HepG2 (cell line): ENCODE results near the gene TOGARAM1. TPM values are rescaled to one million over a fixed set of nuclear protein-coding genes. Genes with fewer than 3 reads are reported as not detected.

Experiments used
- ATAC-seq: fragments of 200-7000 bp; cut with Tn5 transposase; 3 replicates; pipeline ENCODE4 v1.9.1; 2020; ENCODE audit warnings: mild to moderate bottlenecking, moderate library complexity
- BruUV-seq: library from RNA; stranded (reverse); fragments of 400-500 nt; replicated peaks from 2 replicates; lab custom pipeline; 2021; lab: Mats Ljungman, UMichigan
- CTCF ChIA-PET: fragments of 300-600 bp; formaldehyde crosslinking; extraction: SDS; loops from one replicate; lab custom pipeline; 2021; ENCODE audit warnings: low total read pairs, inconsistent platforms, low intra/inter-chr PET ratio; lab: Yijun Ruan, JAX
- POLR2A ChIA-PET: fragments of 350-600 bp; sonication (Branson Sonifier 250); formaldehyde crosslinking; loops from one replicate; lab custom pipeline; 2020; ENCODE audit warnings: antibody characterized with exemption, inconsistent platforms; lab: Yijun Ruan, JAX
- DNase-seq: peaks from one replicate; pipeline ENCODE4 v3.0.0-alpha.2; 2015; ENCODE audit warnings: low spot score
- FAIRE-seq: peaks from 3 replicates; lab custom pipeline; 2011; peaks lifted over from hg19 to GRCh38; lab: Jason Lieb, UNC
- H2AFZ ChIP-seq: one replicate; pipeline ENCODE4 v1.6.1; 2011; ENCODE audit warnings: low read length, inconsistent platforms
- H3K27ac ChIP-seq: fragments of 300-600 bp; 3 replicates; pipeline ENCODE4 v1.8.0; 2011; ENCODE audit warnings: mixed run types, mild to moderate bottlenecking, mixed read lengths, low read length, inconsistent platforms; ENCODE audit not compliant: insufficient read depth; ENCODE audit errors: extremely low read length
- H3K27me3 ChIP-seq, 2 experiments: fragments of 200-600 bp in 1 of 2; 2 replicates in 1 of 2; 3 replicates in 1 of 2; pipeline versions ENCODE4 v1.6.0 to v1.8.0; 2011; ENCODE audit warnings: low read length in 2 of 2, mild to moderate bottlenecking in 2 of 2, moderate library complexity in 2 of 2, inconsistent platforms in 1 of 2; ENCODE audit not compliant: insufficient read depth in 2 of 2, control insufficient read depth in 1 of 2
- H3K36me3 ChIP-seq, 2 experiments: fragments of 200-600 bp in 1 of 2; replicated peaks in 1 of 2; 2 replicates in 1 of 2; 3 replicates in 1 of 2; pipeline versions ENCODE4 v1.5.1 to v1.8.0; 2011; ENCODE audit warnings: low read length in 2 of 2, inconsistent platforms in 1 of 2; ENCODE audit not compliant: insufficient read depth in 2 of 2, control insufficient read depth in 1 of 2
- H3K4me1 ChIP-seq: 2 replicates; pipeline ENCODE4 v1.5.1; 2012; ENCODE audit warnings: low read length, inconsistent platforms; ENCODE audit not compliant: insufficient read depth
- H3K4me2 ChIP-seq: 2 replicates; pipeline ENCODE4 v1.6.0; 2011; ENCODE audit warnings: low read depth, low read length, inconsistent platforms
- H3K4me3 ChIP-seq, 3 experiments: fragments of 200-600 bp in 1 of 3; sonication (generic), shearing (Covaris generic) in 1 of 3; replicated peaks in 1 of 3; 2 replicates each; pipeline ENCODE4 v1.5.1; 2011 to 2016; ENCODE audit warnings: low read length in 3 of 3, inconsistent platforms in 2 of 3, low read depth in 2 of 3, mild to moderate bottlenecking in 2 of 3, control low read depth in 1 of 3, mixed read lengths in 1 of 3; ENCODE audit not compliant: insufficient read depth in 1 of 3
- H3K79me2 ChIP-seq: one replicate; pipeline ENCODE4 v1.6.1; 2011; ENCODE audit warnings: low read length, inconsistent platforms; ENCODE audit not compliant: insufficient read depth
- H3K9ac ChIP-seq: 2 replicates; pipeline ENCODE4 v1.6.0; 2011; ENCODE audit warnings: mild to moderate bottlenecking, low read depth, low read length, inconsistent platforms; ENCODE audit not compliant: insufficient read depth
- H3K9me3 ChIP-seq: 2 replicates; pipeline ENCODE4 v1.5.1; 2012; ENCODE audit warnings: mild to moderate bottlenecking, low read length
- H4K20me1 ChIP-seq: 2 replicates; pipeline ENCODE4 v1.6.0; 2011; ENCODE audit warnings: inconsistent platforms, mild to moderate bottlenecking, low read length, moderate library complexity; ENCODE audit not compliant: insufficient read depth
- CEBPB ChIP-seq: IDR thresholded peaks from 2 replicates; pipeline ENCODE4 v1.6.1; 2011; ENCODE audit warnings: low read depth, low read length, improper control_type of control experiment, borderline replicate concordance
- JARID2 ChIP-seq: sonication (generic); formaldehyde crosslinking; IDR thresholded peaks from 2 replicates; pipeline ENCODE4 v1.8.1; 2023; ENCODE audit warnings: missing genetic modification reagents, inconsistent platforms; ENCODE audit not compliant: insufficient replicate concordance
- WGBS: methylation state at CpG from one replicate; pipeline ENCODE4 v1.1.6; 2017; ENCODE audit warnings: low lambda C conversion rate; 5-methylcytosine and 5-hydroxymethylcytosine counted together
- in situ Hi-C: cut with HindIII; loops from 2 replicates; pipeline ENCODE4 v1.10.0; 2017; ENCODE audit warnings: low pct_unique_long_range_greater_than_20kb; ENCODE audit not compliant: extremely low pct_ligation_motif_present
- intact Hi-C: fragments of 100-400 bp; cut with micrococcal nuclease; formaldehyde crosslinking; loops from one replicate; pipeline ENCODE4 v1.10.0; 2022; ENCODE audit not compliant: unreplicated experiment
- polyA plus RNA-seq, 8 experiments: library from polyadenylated mRNA; depleted of rRNA in 3 of 8; stranded (reverse) in 7 of 8; unstranded in 1 of 8; fragments of >200 nt; fragmentation: Illumina TruSeq in 4 of 8; extraction: Trizol in 4 of 8; gene quantifications; 2 replicates each; pipeline versions ENCODE4 v1.2.1 to v1.2.3, GENCODE V29; 2011 to 2016; ENCODE audit warnings: low read depth in 4 of 8, missing spikeins in 1 of 8, mixed read lengths in 1 of 8; ENCODE audit not compliant: insufficient read depth in 1 of 8
- total RNA-seq, 5 experiments: library from RNA; depleted of rRNA; stranded (reverse); fragments of >200 nt; fragmentation: Illumina TruSeq; extraction: Trizol; gene quantifications; 2 replicates each; pipeline ENCODE4 v1.2.3, GENCODE V29; 2016; ENCODE audit warnings: low read depth in 1 of 5
- TF ChIP-seq, protein P1 (sequence below): sonication (generic); formaldehyde crosslinking; IDR thresholded peaks from 2 replicates; pipeline ENCODE4 v1.9.0; 2021; ENCODE audit warnings: missing genetic modification reagents, mild to moderate bottlenecking, borderline replicate concordance
- TF ChIP-seq, protein P2 (sequence below): sonication (generic); formaldehyde crosslinking; IDR thresholded peaks from 2 replicates; pipeline ENCODE4 v1.8.0; 2022; ENCODE audit warnings: mild to moderate bottlenecking, missing genetic modification reagents, moderate library complexity
- TF ChIP-seq, protein P3 (sequence below): sonication (generic); formaldehyde crosslinking; IDR thresholded peaks from 2 replicates; pipeline ENCODE4 v1.8.1; 2023; ENCODE audit warnings: mild to moderate bottlenecking, inconsistent platforms, moderate library complexity, missing genetic modification reagents, borderline replicate concordance

TOGARAM1 gene
- total and polyA plus RNA-seq, 2 of the 13 experiments (the other 11 are each of a cell fraction or from before 2014, with no cell fraction given): 5.6 to 9.8 TPM

DNA sequence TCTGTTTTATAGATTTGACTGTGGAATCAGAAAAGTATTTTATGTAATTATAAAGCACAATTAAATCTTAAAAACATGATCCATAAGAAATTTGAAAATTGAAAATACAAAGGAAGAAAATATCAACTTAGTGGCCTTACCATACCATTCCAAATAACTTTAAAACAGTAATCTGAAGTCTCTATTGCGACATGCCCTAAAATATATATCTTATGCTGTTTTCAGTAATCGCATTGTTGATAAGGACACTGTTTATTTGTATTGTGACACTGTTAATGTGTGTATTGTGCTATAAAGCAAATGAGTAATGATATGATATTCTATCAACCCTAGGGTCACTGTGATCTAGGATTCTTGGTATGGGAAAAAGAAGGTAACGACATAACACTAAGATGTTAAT is 7.2 kb upstream of the TOGARAM1 start:
- ATAC-seq (no peak), FAIRE-seq (no peak), DNase-seq (no peak)
- Histone ChIP-seq H3K9ac (no peak overlapping the region), H3K4me2 (no peak overlapping the region), H3K4me3 (no peak overlapping the region), H2AFZ (no peak overlapping the region), H3K27me3 (no peaks in the 10 kb centered on the region), H3K36me3 (peaks cover 2 to 3% of the 10 kb centered on the region in 2 experiments; a peak in 1 of 5 replicates), H3K9me3 (no peaks in the 10 kb centered on the region), H4K20me1 (0 out of 2 replicates have a peak, but pooled peaks cover under 1% of the 10 kb centered on the region), H3K79me2 (peaks cover 50% of the 10 kb centered on the region), H3K27ac (no peak overlapping the region), H3K4me1 (peaks cover 17% of the 10 kb centered on the region)
- WGBS: 99% methylated on average over 3 of the region's 3 CpGs
- ChIA-PET CTCF (no interaction called here), POLR2A (interaction anchor here (0.9 kb wide), 1 partner anchor 181 kb away, joined by 3 read pairs; the partner anchor contains the start of gene FANCM)
- TF ChIP-seq, protein P1, sequence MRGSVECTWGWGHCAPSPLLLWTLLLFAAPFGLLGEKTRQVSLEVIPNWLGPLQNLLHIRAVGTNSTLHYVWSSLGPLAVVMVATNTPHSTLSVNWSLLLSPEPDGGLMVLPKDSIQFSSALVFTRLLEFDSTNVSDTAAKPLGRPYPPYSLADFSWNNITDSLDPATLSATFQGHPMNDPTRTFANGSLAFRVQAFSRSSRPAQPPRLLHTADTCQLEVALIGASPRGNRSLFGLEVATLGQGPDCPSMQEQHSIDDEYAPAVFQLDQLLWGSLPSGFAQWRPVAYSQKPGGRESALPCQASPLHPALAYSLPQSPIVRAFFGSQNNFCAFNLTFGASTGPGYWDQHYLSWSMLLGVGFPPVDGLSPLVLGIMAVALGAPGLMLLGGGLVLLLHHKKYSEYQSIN (CRISPR knock-in tag): no peak
- peak; percentile 63; the same call in 1 of the 2 replicates for TF ChIP-seq CEBPB
- TF ChIP-seq, protein P2, sequence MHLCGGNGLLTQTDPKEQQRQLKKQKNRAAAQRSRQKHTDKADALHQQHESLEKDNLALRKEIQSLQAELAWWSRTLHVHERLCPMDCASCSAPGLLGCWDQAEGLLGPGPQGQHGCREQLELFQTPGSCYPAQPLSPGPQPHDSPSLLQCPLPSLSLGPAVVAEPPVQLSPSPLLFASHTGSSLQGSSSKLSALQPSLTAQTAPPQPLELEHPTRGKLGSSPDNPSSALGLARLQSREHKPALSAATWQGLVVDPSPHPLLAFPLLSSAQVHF (CRISPR knock-in tag): no peak
- no peak for TF ChIP-seq JARID2 (CRISPR knock-in tag)
- TF ChIP-seq, protein P3, sequence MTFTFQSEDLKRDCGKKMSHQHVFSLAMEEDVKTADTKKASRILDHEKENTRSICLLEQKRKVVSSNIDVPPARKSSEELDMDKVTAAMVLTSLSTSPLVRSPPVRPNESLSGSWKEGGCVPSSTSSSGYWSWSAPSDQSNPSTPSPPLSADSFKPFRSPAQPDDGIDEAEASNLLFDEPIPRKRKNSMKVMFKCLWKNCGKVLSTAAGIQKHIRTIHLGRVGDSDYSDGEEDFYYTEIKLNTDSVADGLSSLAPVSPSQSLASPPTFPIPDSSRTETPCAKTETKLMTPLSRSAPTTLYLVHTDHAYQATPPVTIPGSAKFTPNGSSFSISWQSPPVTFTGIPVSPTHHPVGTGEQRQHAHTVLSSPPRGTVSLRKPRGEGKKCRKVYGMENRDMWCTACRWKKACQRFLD (CRISPR knock-in tag): no peak
- intact Hi-C loops: no loop called here
- in situ Hi-C loops: no loop called here
- BruUV-seq: no TSS peak
